Activated naive CD8-positive, alpha-beta T cell treated with anti-CD3 and anti-CD28 coated beads for 36 hours (primary cell): ENCODE measurements around the gene RAB1A. TPM values are rescaled to one million over a fixed set of nuclear protein-coding genes. Genes with fewer than 3 reads are reported as not detected.
"Not testable (repeated sequence)": the region's sequence is repeated elsewhere in the genome, so short reads cannot be mapped to it uniquely, and the experiment has no call there.

Experiments
- DNase-seq: peaks from one replicate; pipeline ENCODE4 v3.0.0; 2021
- H3K27ac Mint-ChIP-seq: one replicate; pipeline ENCODE4 v1.8.0; 2022; ENCODE audit warnings: mild to moderate bottlenecking, moderate library complexity, mixed read lengths
- H3K27me3 Mint-ChIP-seq: one replicate; pipeline ENCODE4 v1.8.0; 2022; ENCODE audit warnings: mild to moderate bottlenecking, mixed read lengths
- H3K36me3 Mint-ChIP-seq: one replicate; pipeline ENCODE4 v1.8.0; 2021; ENCODE audit warnings: mild to moderate bottlenecking, mixed read lengths
- H3K4me1 Mint-ChIP-seq: one replicate; pipeline ENCODE4 v1.8.0; 2021; ENCODE audit warnings: mixed read lengths
- H3K4me3 Mint-ChIP-seq: one replicate; pipeline ENCODE4 v1.8.0; 2022; ENCODE audit warnings: mild to moderate bottlenecking, moderate library complexity, mixed read lengths
- H3K9me3 Mint-ChIP-seq: one replicate; pipeline ENCODE4 v1.8.0; 2022; ENCODE audit warnings: mixed read lengths
- total RNA-seq, 2 experiments: library from RNA; stranded (reverse); gene quantifications; one replicate each; pipeline ENCODE4 v1.2.3, GENCODE V29; 2021

Gene RAB1A
- total RNA-seq = 10 to 100 TPM; 79.0 to 80.5 TPM

DNA sequence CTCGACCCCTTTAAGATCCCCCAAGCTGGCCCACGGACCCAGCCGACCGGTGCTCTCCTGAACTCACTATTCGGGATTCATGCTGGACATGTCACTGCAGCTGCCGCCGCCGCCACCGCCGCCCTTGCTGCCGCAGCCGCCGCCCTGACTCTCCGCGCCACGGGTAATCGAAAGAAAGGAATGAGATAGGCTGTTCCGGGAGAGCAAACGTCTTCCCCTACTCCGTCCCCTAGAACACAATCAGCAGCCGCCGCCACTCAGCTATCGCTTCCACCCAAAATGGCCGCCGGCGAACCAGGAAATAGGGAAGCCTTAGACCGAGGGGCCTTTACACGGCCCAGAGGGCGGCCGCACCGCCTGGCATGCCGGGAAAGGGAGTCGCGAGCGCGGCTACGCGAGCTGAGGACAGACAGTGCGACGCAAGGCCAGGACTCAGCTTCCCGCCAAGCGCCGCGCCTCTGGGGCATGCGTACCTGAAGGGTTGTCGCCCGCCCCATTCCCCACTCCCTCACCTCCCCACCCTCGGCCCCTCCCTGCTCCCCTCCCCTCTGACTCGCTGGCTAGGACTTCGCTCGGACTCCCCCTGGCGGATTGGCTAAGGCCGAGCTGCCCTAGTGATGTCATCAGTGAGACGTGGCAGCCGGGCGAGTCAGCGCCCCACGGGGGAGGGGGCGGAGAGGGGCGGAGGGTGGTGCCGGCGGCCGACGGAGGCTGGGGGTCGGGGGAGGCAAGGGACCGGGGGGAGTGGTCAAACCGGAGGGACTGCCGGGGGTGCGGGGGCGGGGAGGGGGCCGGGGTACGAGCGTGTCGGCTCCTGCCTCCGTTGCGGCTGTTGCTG lies at the start of gene RAB1A:
Gene RAB1A, minus strand, starts transcription at position 281 of the 838 bp plus-strand sequence. Its CDS starts 191 bp downstream, at position 90.
- Mint-ChIP-seq H3K27ac (peak within 1 kb of the TSS; percentile 97), H3K9me3 (no peaks in the 10 kb centered on the region), H3K4me3 (peak within 1 kb of the TSS; percentile 95)

DNA sequence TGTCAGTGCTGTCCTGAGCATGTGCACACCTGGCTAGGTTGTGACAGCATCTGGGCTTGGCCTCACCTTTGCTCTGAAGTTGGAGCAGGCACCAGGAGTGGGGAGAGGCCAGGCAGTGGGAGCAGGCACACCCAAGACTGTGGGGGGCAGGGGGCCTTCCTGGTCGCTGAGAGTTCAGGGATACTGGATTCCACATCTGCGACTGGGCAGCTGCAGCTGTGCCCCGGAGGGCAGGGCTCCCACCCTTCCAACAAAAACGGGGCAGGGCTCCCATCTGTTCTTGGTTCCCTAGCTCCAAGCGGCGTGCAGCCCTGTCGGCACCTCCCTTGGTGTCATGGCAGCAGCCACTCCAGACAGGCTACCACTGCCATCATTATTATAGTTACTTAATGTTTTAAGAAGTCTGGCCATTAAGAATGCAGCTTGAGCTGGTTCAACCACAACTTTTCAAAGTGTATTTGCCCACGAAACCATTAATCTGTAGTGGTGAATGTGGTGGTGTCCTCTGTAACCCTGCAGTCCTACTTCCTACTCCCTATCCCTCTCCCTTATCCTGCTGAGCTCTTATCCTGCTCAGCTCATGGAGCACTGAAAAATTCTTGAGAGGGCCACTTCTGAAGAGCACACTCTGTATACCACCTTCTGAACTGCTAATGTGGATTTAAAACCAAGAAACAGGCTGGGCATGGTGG lies 48.0 kb upstream of the RAB1A start:
- H3K27ac Mint-ChIP-seq = no peak overlapping the region
- no peak for DNase-seq
- H3K4me1 Mint-ChIP-seq = no peaks in the 10 kb centered on the region
- no peak overlapping the region for H3K4me3 Mint-ChIP-seq
- H3K36me3 Mint-ChIP-seq = no peaks in the 10 kb centered on the region
- H3K9me3 Mint-ChIP-seq = no peaks in the 10 kb centered on the region
- H3K27me3 Mint-ChIP-seq = no peaks in the 10 kb centered on the region

More for the DNA sequence above, at the start of gene RAB1A:
- peaks cover 2% of the 10 kb centered on the region for H3K36me3 Mint-ChIP-seq
- no peaks in the 10 kb centered on the region for H3K27me3 Mint-ChIP-seq
- DNase-seq = peak; percentile 99
- H3K4me1 Mint-ChIP-seq = peaks cover 21% of the 10 kb centered on the region

- Mint-ChIP-seq H3K4me1 (no peaks in the 10 kb centered on the region), H3K27ac (no peak overlapping the region), H3K4me3 (no peak overlapping the region), H3K36me3 (no peaks in the 10 kb centered on the region), H3K9me3 (no peaks in the 10 kb centered on the region), H3K27me3 (no peaks in the 10 kb centered on the region)
- no peak for DNase-seq
These were observed 46.1 kb upstream of the RAB1A start for GRCh38 chr2:65175894-65176530.

- not testable (repeated sequence) for H3K36me3 Mint-ChIP-seq, DNase-seq, H3K27me3 Mint-ChIP-seq, H3K4me1 Mint-ChIP-seq, H3K4me3 Mint-ChIP-seq, H3K9me3 Mint-ChIP-seq, H3K27ac Mint-ChIP-seq
These were observed 44.1 kb upstream of the RAB1A start for GRCh38 chr2:65174031-65174430.

DNA sequence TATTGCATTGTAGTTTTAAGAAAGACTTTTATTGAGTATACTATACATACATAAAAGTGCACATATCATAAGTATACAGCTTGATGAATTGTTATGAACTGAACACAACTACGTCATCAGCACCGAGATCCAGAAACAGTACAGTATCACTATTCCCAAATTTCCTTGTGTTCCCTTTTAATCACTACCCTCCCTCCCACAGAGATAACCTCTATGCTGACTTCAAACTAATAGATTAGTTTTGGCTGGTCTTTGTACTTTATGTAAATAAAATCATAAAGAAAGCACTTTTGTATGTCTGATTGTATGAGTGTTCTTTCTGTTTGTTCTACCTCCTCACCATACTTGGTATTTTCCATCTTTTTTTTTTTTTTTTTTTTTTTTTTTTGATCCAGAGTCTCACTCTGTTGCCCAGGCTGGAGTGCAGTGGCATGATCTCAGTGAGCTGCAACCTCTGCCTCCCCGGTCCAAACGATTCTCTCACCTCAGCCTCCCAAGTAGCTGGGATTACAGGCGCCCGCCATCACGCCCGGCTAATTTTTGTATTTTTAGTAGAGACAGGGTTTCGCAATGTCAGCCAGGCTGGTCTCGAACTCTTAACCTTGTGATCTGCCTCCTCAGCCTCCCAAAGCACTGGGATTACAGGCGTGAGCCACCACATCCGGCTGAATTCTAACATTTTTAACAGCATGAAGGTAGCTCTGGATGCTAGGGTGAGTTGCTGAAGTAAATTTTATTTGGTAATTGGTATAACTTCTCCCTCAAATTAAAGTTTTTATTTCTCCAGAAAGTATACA lies 43.3 kb upstream of the RAB1A start:
- Mint-ChIP-seq H3K27me3 (no peaks in the 10 kb centered on the region), H3K27ac (no peak overlapping the region), H3K36me3 (no peaks in the 10 kb centered on the region), H3K4me3 (no peak overlapping the region), H3K9me3 (no peaks in the 10 kb centered on the region), H3K4me1 (no peaks in the 10 kb centered on the region)
- DNase-seq = no peak

DNA sequence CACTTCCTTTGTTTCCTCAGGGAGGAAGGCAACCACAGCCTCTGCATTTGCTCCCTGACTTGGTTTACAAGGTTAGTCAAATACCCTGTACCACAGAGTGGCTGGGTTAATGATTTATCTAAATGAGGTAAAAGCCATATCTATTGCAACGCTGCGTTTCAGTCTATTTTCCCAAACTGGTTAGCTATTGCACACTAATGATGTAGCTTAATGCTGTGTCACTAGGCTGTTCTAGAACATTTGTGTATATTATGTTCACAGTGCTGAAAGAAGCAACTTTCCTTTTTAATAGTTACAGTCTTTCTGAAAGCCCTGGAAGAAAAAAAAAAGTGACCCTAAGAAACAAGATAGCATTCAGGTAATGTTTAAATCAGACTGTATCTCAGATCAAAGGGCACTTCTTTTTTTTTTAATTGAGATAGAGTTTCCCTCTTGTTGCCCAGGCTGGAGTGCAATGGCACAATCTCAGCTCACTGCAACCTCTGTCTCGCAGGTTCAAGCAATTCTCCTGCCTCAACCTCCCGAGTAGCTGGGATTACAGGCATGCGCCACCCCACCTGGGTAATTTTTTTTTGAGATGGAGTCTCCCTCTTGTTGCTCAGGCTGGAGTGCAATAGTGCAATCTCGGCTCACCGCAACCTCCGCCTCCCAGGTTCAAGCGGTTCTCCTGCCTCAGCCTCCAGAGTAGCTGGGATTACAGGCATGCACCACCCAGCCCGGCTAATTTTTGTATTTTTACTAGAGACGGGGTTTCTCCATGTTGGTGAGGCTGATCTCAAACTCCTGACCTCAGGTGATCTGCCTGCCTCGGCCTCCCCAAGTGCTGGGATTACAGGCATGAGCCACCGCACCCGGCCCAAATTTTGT lies 40.9 kb upstream of the RAB1A start:
- not testable (repeated sequence) for H3K36me3 Mint-ChIP-seq, H3K4me1 Mint-ChIP-seq, H3K9me3 Mint-ChIP-seq, H3K27ac Mint-ChIP-seq, H3K27me3 Mint-ChIP-seq, H3K4me3 Mint-ChIP-seq, DNase-seq

DNA sequence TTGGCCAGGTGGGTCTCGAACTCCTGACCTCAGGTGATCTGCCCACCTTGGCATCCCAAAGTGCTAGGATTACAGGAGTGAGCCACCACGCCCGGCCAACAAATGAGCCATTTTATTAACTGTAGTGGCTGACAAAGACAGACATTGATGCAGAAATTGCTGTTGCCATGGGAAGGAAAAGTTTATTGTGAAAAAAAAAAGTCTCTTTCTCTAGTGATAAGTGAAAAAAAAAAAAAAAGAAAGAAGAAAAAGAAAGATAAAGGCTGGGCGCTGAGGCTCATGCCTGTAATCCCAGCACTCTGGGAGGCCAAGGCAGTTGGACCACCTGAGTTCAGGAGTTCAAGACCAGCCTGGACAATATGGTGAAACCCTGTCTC lies 39.8 kb upstream of the RAB1A start:
- H3K27me3 Mint-ChIP-seq = no peaks in the 10 kb centered on the region
- no peaks in the 10 kb centered on the region for H3K36me3 Mint-ChIP-seq
- H3K9me3 Mint-ChIP-seq = no peaks in the 10 kb centered on the region
- no peak for DNase-seq
- no peak overlapping the region for H3K4me3 Mint-ChIP-seq
- H3K4me1 Mint-ChIP-seq = no peaks in the 10 kb centered on the region
- no peak overlapping the region for H3K27ac Mint-ChIP-seq

DNA sequence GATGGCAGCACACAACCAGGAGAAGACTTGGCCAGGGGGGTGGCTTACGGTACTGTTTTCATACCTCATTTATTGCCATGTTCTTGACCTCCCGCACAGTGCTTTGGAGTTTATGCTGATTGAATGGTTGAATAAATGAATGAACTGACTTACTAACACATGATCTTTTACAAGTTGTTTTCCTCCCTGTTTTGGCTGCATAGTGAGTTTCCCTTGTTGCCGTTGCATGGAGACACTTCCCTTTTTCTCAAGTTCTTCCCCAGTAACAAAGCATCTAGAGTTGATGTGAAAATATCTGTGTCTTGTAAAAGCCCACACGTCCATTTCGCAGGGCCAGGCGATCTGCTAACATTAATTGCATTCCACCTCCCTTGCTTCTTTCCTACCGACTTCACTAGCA lies 35.7 kb upstream of the RAB1A start:
- no peak overlapping the region for H3K4me3 Mint-ChIP-seq
- H3K27me3 Mint-ChIP-seq = no peaks in the 10 kb centered on the region
- H3K9me3 Mint-ChIP-seq = no peaks in the 10 kb centered on the region
- no peak for DNase-seq
- peaks cover 7% of the 10 kb centered on the region for H3K4me1 Mint-ChIP-seq
- no peaks in the 10 kb centered on the region for H3K36me3 Mint-ChIP-seq
- H3K27ac Mint-ChIP-seq = no peak overlapping the region

- H3K27ac Mint-ChIP-seq = no peak overlapping the region
- H3K9me3 Mint-ChIP-seq = no peaks in the 10 kb centered on the region
- H3K4me1 Mint-ChIP-seq = peaks cover 15% of the 10 kb centered on the region
- no peaks in the 10 kb centered on the region for H3K27me3 Mint-ChIP-seq
- no peaks in the 10 kb centered on the region for H3K36me3 Mint-ChIP-seq
- no peak overlapping the region for H3K4me3 Mint-ChIP-seq
- no peak for DNase-seq
These were observed 34.6 kb upstream of the RAB1A start for GRCh38 chr2:65164426-65164891.

GRCh38 chr2:65161551-65162100 lies 31.7 kb upstream of the RAB1A start:
- H3K4me1 Mint-ChIP-seq = peaks cover 15% of the 10 kb centered on the region
- no peaks in the 10 kb centered on the region for H3K27me3 Mint-ChIP-seq
- no peak overlapping the region for H3K27ac Mint-ChIP-seq
- no peak for DNase-seq
- H3K4me3 Mint-ChIP-seq = no peak overlapping the region
- no peaks in the 10 kb centered on the region for H3K36me3 Mint-ChIP-seq
- no peaks in the 10 kb centered on the region for H3K9me3 Mint-ChIP-seq

- no peak for DNase-seq
- Mint-ChIP-seq H3K27ac (no peak overlapping the region), H3K36me3 (no peaks in the 10 kb centered on the region), H3K27me3 (no peaks in the 10 kb centered on the region), H3K4me3 (no peak overlapping the region), H3K9me3 (no peaks in the 10 kb centered on the region), H3K4me1 (peaks cover 15% of the 10 kb centered on the region)
These were observed 30.0 kb upstream of the RAB1A start for GRCh38 chr2:65159906-65160305.

DNA sequence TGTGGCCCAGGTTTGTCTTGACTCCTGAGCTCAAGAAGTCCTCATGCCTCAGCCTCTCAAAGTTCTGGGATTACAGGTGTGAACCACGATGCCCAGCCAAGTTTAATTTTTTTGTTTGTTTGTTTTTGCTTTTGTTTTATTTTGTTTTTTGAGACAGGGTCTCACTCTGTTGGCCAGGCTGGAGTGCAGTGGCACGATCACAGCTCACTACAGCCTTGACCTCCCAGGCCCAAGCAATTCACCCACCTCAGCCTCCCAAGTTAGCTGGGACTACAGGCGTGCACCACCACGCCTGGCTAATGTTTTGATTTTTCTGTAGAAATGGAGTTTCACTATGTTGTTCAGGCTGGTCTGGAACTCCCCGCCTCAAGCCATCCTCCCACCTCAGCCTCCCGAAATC lies 29.4 kb upstream of the RAB1A start:
- H3K4me1 Mint-ChIP-seq = peaks cover 15% of the 10 kb centered on the region
- H3K4me3 Mint-ChIP-seq = no peak overlapping the region
- no peak for DNase-seq
- H3K27ac Mint-ChIP-seq = no peak overlapping the region
- H3K27me3 Mint-ChIP-seq = no peaks in the 10 kb centered on the region
- H3K36me3 Mint-ChIP-seq = no peaks in the 10 kb centered on the region
- H3K9me3 Mint-ChIP-seq = no peaks in the 10 kb centered on the region

DNA sequence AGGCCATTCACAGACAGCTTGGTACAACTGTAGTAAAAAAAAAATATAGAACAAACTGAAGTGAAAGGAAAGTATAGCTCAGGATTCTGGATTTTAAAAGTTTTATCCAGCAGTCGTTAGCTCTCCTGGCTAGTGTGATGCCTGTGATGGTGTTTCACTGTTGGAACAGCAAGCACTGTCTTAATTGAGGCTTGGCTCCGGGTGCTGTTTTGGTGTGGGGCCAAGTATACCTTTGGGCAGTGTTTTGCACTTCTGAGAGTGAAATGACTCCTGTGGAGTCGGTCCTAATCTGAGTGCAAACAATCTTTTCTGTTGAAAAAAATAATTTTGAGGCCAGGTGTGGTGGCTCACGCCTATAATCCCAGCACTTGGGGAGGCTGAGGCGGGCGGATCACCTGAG lies 28.7 kb upstream of the RAB1A start:
- H3K36me3 Mint-ChIP-seq = no peaks in the 10 kb centered on the region
- H3K9me3 Mint-ChIP-seq = no peaks in the 10 kb centered on the region
- no peaks in the 10 kb centered on the region for H3K27me3 Mint-ChIP-seq
- peaks cover 10% of the 10 kb centered on the region for H3K4me1 Mint-ChIP-seq
- no peak overlapping the region for H3K4me3 Mint-ChIP-seq
- H3K27ac Mint-ChIP-seq = no peak overlapping the region
- no peak for DNase-seq

GRCh38 chr2:65157856-65158255 lies 27.9 kb upstream of the RAB1A start:
- H3K27ac Mint-ChIP-seq, H3K9me3 Mint-ChIP-seq, H3K27me3 Mint-ChIP-seq, H3K4me1 Mint-ChIP-seq, H3K36me3 Mint-ChIP-seq, DNase-seq, H3K4me3 Mint-ChIP-seq: not testable (repeated sequence)
